Measurements from ENCODE around the gene NHLRC4. TPM values are rescaled to one million over a fixed set of nuclear protein-coding genes. Genes with fewer than 3 reads are reported as not detected.

Gene NHLRC4
- total and polyA plus RNA-seq, 8 donors: 0.35 to 1.4 (median 0.92) TPM; not detected in 3

GRCh38 chr16:527015-527903 is 39.5 kb upstream of the NHLRC4 start, which contains the start of gene CAPN15:
CAPN15 (plus strand) TSS chr16:527712; CDS start chr16:546839, 19,127 bp downstream.
- peak within 1 kb of the TSS; percentile 64 to 90 (median 78) for H3K4me3 ChIP-seq
- no peak for TF ChIP-seq EP300 (IDR thresholded peaks at IDR 0.05)
- peak in 1 of 4 donors; percentile 45 for TF ChIP-seq POLR2A (IDR thresholded peaks at IDR 0.05)
- peak in 3 of 7 experiments; percentile 20 to 70 (median 32) for TF ChIP-seq CTCF (IDR thresholded peaks at IDR 0.05)
- TF ChIP-seq POLR2AphosphoS5 (IDR thresholded peaks at IDR 0.05): peak; percentile 13 to 85 (median 80)
- H3K9me3 ChIP-seq: no peaks in the 10 kb centered on the region
- peak; percentile 90 to 96 for DNase-seq
- peak within 1 kb of the TSS; percentile 95 to 99 (median 98) for H3K27ac ChIP-seq
- H3K27me3 ChIP-seq: no peaks in the 10 kb centered on the region
- H3K4me1 ChIP-seq: peaks cover 40 to 66% (median 59%) of the 10 kb centered on the region in 4 donors
- WGBS, 5 donors: 0% methylated on average over 11 to 124 of the region's 129 CpGs
- intact Hi-C loops (cut with DNase I; ENCODE audit: low total_unique reads): no loop called here
- peaks cover 0 to 7% (median 3%) of the 10 kb centered on the region in 4 donors for H3K36me3 ChIP-seq

- intact Hi-C loops (cut with DNase I; ENCODE audit: low total_unique reads): no loop called here
- Histone ChIP-seq H3K27me3 (no peaks in the 10 kb centered on the region), H3K4me3 (peak overlapping the region; percentile 64 to 90 (median 78)), H3K9me3 (no peaks in the 10 kb centered on the region), H3K36me3 (peaks cover 0 to 7% (median 3%) of the 10 kb centered on the region in 4 donors), H3K27ac (peak overlapping the region; percentile 88 to 98 (median 97)), H3K4me1 (peaks cover 43 to 72% (median 68%) of the 10 kb centered on the region in 4 donors)
- 1 to 9% (median 3%) methylated on average over 10 to 55 of the region's 55 CpGs for WGBS, 5 donors
- peak in 1 of 4 donors; percentile 42 for TF ChIP-seq POLR2A (IDR thresholded peaks at IDR 0.05)
- no peak for TF ChIP-seq EP300 (IDR thresholded peaks at IDR 0.05)
- TF ChIP-seq CTCF (IDR thresholded peaks at IDR 0.05): no peak
- TF ChIP-seq POLR2AphosphoS5 (IDR thresholded peaks at IDR 0.05): peak in 2 of 3 donors; percentile 59 to 75
- peak; percentile 66 to 82 for DNase-seq
These were observed 38.4 kb upstream of the NHLRC4 start for GRCh38 chr16:528111-529011.

GRCh38 chr16:529012-529575 is 37.7 kb upstream of the NHLRC4 start:
- intact Hi-C loops (cut with DNase I; ENCODE audit: low total_unique reads): no loop called here
- DNase-seq: no peak

More at GRCh38 chr16:529012-529575, 37.7 kb upstream of the NHLRC4 start:
- Histone ChIP-seq H3K9me3 (no peaks in the 10 kb centered on the region), H3K36me3 (peaks cover 0 to 8% (median 5%) of the 10 kb centered on the region in 4 donors), H3K4me1 (peaks cover 50 to 77% (median 74%) of the 10 kb centered on the region in 4 donors), H3K27ac (peak overlapping the region; percentile 68 to 98 (median 91)), H3K27me3 (no peaks in the 10 kb centered on the region), H3K4me3 (peak overlapping the region; percentile 64 to 90 (median 78))
- TF ChIP-seq POLR2AphosphoS5 (IDR thresholded peaks at IDR 0.05) (no peak), EP300 (IDR thresholded peaks at IDR 0.05) (no peak), CTCF (IDR thresholded peaks at IDR 0.05) (no peak), POLR2A (IDR thresholded peaks at IDR 0.05) (no peak)
- WGBS, 5 donors: 29 to 37% (median 33%) methylated on average over 7 to 12 of the region's 12 CpGs

Measured in stomach (tissue), 9 donors.